ENCODE data around the gene FPGS. TPM values are rescaled to one million over a fixed set of nuclear protein-coding genes. Genes with fewer than 3 reads are reported as not detected.

Gene FPGS
- total RNA-seq, 1 donor from 2014 or later: 42.4 TPM

DNA sequence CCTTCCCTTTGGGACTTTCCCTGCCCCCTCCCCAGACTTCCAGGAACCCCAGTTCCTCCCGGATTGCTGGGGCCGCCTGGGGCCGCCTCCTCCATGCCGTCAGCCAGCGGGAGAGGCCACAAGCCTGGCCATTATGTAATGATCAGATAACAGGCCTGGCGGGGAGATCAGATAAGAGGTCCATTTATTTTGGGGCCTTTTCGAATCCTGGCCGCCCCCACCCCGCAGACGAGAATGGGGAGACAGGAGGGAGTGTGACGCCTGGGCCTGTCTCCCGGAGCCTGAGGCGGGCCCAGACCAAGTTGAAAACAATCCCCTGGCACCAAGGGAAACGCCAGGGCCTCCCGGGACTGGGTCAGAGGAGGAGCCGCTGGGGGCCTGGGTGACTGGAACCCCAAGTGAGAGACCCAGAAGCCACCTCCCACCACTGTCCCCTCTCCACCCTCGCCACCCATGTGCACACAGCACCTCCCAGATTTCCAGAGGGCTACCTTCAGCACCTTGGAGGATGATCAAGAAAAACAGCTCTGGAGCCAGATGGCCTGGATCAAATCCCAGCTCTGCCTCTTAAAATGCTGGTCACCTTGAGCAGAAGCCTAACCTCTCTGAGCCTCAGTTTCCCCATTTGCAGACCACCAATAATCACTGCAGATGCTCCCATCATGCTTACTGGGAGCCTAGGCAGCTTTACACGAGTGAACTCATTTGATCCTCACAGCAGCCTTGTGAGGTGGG lies 43.9 kb downstream of the FPGS start:
- Mint-ChIP-seq H3K9me3 (peaks cover 12% of the 10 kb centered on the region), H3K4me1 (ENCODE audit: unreplicated experiment) (peaks cover 6% of the 10 kb centered on the region), H3K36me3 (no peaks in the 10 kb centered on the region), H3K27ac (no peak overlapping the region), H3K27me3 (no peaks in the 10 kb centered on the region), H3K4me3 (no peak overlapping the region)
- DNase-seq (ENCODE audit: extremely low spot score, unreplicated experiment): no peak
- TF ChIP-seq, protein P1, sequence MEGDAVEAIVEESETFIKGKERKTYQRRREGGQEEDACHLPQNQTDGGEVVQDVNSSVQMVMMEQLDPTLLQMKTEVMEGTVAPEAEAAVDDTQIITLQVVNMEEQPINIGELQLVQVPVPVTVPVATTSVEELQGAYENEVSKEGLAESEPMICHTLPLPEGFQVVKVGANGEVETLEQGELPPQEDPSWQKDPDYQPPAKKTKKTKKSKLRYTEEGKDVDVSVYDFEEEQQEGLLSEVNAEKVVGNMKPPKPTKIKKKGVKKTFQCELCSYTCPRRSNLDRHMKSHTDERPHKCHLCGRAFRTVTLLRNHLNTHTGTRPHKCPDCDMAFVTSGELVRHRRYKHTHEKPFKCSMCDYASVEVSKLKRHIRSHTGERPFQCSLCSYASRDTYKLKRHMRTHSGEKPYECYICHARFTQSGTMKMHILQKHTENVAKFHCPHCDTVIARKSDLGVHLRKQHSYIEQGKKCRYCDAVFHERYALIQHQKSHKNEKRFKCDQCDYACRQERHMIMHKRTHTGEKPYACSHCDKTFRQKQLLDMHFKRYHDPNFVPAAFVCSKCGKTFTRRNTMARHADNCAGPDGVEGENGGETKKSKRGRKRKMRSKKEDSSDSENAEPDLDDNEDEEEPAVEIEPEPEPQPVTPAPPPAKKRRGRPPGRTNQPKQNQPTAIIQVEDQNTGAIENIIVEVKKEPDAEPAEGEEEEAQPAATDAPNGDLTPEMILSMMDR (conservative IDR thresholded peaks at IDR 0.05): no peak

DNA sequence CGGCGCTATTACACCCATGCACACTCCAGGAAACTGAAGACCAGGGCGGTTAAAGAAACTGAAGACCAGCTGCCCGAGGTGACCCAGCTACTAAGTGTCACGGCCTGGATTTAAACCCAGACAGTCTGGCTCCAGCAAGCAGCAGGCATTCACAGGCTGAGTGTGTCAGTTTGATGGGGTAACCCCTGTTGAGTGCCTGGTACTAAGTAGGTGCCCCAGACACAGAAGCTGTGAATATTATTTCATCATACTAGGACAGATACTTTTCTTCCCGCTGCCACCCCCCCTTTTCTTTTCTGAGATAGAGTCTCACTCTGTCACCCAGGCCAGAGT lies 44.5 kb downstream of the FPGS start:
- Mint-ChIP-seq H3K9me3 (peaks cover 12% of the 10 kb centered on the region), H3K36me3 (no peaks in the 10 kb centered on the region), H3K27me3 (no peaks in the 10 kb centered on the region), H3K4me1 (ENCODE audit: unreplicated experiment) (peaks cover 7% of the 10 kb centered on the region), H3K4me3 (no peak overlapping the region), H3K27ac (no peak overlapping the region)
- TF ChIP-seq, protein P1 (conservative IDR thresholded peaks at IDR 0.05): no peak
- no peak for DNase-seq (ENCODE audit: extremely low spot score, unreplicated experiment)

GRCh38 chr9:127847833-127848755 lies 45.4 kb downstream of the FPGS start:
- peaks cover 12% of the 10 kb centered on the region for H3K9me3 Mint-ChIP-seq
- no peak for DNase-seq (ENCODE audit: extremely low spot score, unreplicated experiment)
- H3K27me3 Mint-ChIP-seq: no peaks in the 10 kb centered on the region
- H3K4me3 Mint-ChIP-seq: no peak overlapping the region
- TF ChIP-seq, protein P1 (conservative IDR thresholded peaks at IDR 0.05): no peak
- H3K36me3 Mint-ChIP-seq: no peaks in the 10 kb centered on the region
- peaks cover 9% of the 10 kb centered on the region for H3K4me1 Mint-ChIP-seq (ENCODE audit: unreplicated experiment)
- peak overlapping the region; percentile 31 for H3K27ac Mint-ChIP-seq

- no peak for DNase-seq (ENCODE audit: extremely low spot score, unreplicated experiment)
- TF ChIP-seq, protein P1 (conservative IDR thresholded peaks at IDR 0.05): no peak
- Mint-ChIP-seq H3K4me1 (ENCODE audit: unreplicated experiment) (peaks cover 9% of the 10 kb centered on the region), H3K27ac (no peak overlapping the region), H3K27me3 (no peaks in the 10 kb centered on the region), H3K4me3 (no peak overlapping the region), H3K36me3 (no peaks in the 10 kb centered on the region), H3K9me3 (peaks cover 12% of the 10 kb centered on the region)
Observed at GRCh38 chr9:127848756-127849504, 46.2 kb downstream of the FPGS start.

DNA sequence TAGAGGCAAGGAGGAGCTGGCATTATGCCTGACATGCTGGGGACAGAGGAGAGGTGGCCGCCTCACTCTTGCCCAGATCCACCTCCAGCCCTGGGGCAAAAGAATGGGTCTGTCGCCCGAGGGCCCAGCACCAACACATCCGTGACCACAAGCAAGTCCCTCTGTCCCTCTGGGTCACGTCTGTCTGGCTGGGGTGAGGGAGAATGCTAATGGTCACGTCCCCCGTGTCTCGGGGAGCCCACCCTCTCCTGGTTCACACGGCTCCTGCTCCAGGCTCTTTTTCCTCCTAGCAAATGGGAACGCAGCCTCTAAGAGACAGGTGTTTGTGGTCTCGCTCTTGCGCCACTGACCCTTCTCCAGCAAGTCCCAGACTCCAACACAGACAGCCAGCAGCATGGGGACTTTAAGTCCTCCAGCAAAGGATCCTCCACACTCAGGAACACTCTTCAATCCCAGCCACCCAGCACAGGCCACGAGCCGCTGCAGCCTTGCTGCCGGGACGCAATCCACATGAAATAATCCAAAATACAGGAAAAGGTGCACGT lies 47.7 kb downstream of the FPGS start:
- TF ChIP-seq, protein P1 (conservative IDR thresholded peaks at IDR 0.05): no peak
- Mint-ChIP-seq H3K27me3 (no peaks in the 10 kb centered on the region), H3K4me3 (no peak overlapping the region), H3K36me3 (no peaks in the 10 kb centered on the region), H3K9me3 (peaks cover 12% of the 10 kb centered on the region), H3K4me1 (ENCODE audit: unreplicated experiment) (peaks cover 9% of the 10 kb centered on the region), H3K27ac (no peak overlapping the region)
- DNase-seq (ENCODE audit: extremely low spot score, unreplicated experiment): no peak

Measured in type B pancreatic cell (in vitro differentiated cells).